Vagina (tissue), 2 donors: Measurements from ENCODE around the gene SPOCK2. TPM values are rescaled to one million over a fixed set of nuclear protein-coding genes. Genes with fewer than 3 reads are reported as not detected.

Experiments used
- DNase-seq, 2 donors: peaks; one replicate each; pipeline ENCODE4 v3.0.0-alpha.2; 2017; ENCODE audit errors: extremely low spot score in 2 of 2
- H3K27ac ChIP-seq: fragments of 200-600 bp; sonication (generic); one replicate; pipeline ENCODE4 v1.5.1; 2019
- H3K27me3 ChIP-seq: fragments of 200-600 bp; sonication (generic); one replicate; pipeline ENCODE4 v1.5.1; 2019
- H3K36me3 ChIP-seq, 2 donors: fragments of 200-600 bp; sonication (generic); one replicate each; pipeline ENCODE4 v1.5.1; 2017 to 2019
- H3K4me1 ChIP-seq: fragments of 200-600 bp; sonication (generic); one replicate; pipeline ENCODE4 v1.5.1; 2019
- H3K4me3 ChIP-seq, 2 donors: fragments of 200-600 bp; sonication (generic); 1 replicate in 1 of 2; 2 replicates in 1 of 2; pipeline ENCODE4 v1.5.1; 2016 to 2019
- H3K9me3 ChIP-seq: fragments of 200-600 bp; sonication (generic); one replicate; pipeline ENCODE4 v1.5.1; 2019
- POLR2A ChIP-seq, 2 donors: fragments of 450-650 bp; IDR thresholded peaks; one replicate each; pipeline ENCODE4 v1.6.1; 2017; ENCODE audit warnings: antibody characterized with exemption in 2 of 2, mild to moderate bottlenecking in 2 of 2, moderate library complexity in 2 of 2
- POLR2AphosphoS5 ChIP-seq, 2 donors: sonication (generic); formaldehyde crosslinking; IDR thresholded peaks; one replicate each; pipeline ENCODE4 v1.9.0; 2017; ENCODE audit warnings: antibody characterized with exemption in 2 of 2, mild to moderate bottlenecking in 2 of 2, low read depth in 1 of 2; ENCODE audit not compliant: insufficient read depth in 1 of 2
- intact Hi-C: fragments of 100-400 bp; cut with DNase I; formaldehyde crosslinking; loops from one replicate; pipeline ENCODE4 v1.15.1; 2023
- total RNA-seq: library from RNA; depleted of rRNA; stranded (reverse); fragments of >200 nt; gene quantifications from one replicate; pipeline ENCODE4 v1.2.3, GENCODE V29; 2016
- TF ChIP-seq, protein P1 (sequence below), 3 experiments: fragments of 450-650 bp in 2 of 3; fragments of 200-600 bp in 1 of 3; sonication (generic) in 1 of 3; IDR thresholded peaks; one replicate each; pipeline ENCODE4 v1.5.1; 2017 to 2019; ENCODE audit warnings: antibody characterized with exemption in 3 of 3, mild to moderate bottlenecking in 2 of 3, moderate library complexity in 2 of 3

Gene SPOCK2
- total RNA-seq, 1 donor from 2014 or later = 46.9 TPM

DNA sequence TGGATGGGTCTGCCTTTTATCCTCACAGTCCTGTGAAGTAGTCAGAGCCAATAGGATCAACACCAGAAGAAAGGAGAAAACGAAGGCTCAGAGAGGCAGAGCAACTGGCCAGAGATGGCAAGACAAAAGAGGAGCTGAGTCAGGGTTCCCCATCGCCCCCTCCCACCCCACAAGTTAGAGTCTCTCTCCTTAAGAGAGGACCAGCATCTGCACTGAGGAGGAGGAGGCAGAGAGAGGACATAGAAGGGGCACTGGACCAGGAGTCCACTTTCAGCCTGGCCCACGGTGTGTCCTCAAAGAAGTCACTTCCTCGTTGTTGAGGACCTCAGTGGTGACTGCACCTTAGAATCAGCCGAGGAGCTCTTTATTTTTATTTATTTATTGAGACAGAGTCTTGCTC, 11.6 kb downstream of the SPOCK2 start:
- Histone ChIP-seq H3K27ac (no peak overlapping the region), H3K27me3 (no peaks in the 10 kb centered on the region), H3K4me1 (no peaks in the 10 kb centered on the region), H3K4me3 (no peak overlapping the region), H3K36me3 (no peaks in the 10 kb centered on the region), H3K9me3 (no peaks in the 10 kb centered on the region)
- intact Hi-C loops = no loop called here
- no peak for DNase-seq
- TF ChIP-seq POLR2A (IDR thresholded peaks at IDR 0.05) (no peak), POLR2AphosphoS5 (IDR thresholded peaks at IDR 0.05; ENCODE audit: insufficient read depth in 1 of 2, low read depth in 1 of 2) (no peak)
- TF ChIP-seq, protein P1, sequence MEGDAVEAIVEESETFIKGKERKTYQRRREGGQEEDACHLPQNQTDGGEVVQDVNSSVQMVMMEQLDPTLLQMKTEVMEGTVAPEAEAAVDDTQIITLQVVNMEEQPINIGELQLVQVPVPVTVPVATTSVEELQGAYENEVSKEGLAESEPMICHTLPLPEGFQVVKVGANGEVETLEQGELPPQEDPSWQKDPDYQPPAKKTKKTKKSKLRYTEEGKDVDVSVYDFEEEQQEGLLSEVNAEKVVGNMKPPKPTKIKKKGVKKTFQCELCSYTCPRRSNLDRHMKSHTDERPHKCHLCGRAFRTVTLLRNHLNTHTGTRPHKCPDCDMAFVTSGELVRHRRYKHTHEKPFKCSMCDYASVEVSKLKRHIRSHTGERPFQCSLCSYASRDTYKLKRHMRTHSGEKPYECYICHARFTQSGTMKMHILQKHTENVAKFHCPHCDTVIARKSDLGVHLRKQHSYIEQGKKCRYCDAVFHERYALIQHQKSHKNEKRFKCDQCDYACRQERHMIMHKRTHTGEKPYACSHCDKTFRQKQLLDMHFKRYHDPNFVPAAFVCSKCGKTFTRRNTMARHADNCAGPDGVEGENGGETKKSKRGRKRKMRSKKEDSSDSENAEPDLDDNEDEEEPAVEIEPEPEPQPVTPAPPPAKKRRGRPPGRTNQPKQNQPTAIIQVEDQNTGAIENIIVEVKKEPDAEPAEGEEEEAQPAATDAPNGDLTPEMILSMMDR (IDR thresholded peaks at IDR 0.05) = no peak

DNA sequence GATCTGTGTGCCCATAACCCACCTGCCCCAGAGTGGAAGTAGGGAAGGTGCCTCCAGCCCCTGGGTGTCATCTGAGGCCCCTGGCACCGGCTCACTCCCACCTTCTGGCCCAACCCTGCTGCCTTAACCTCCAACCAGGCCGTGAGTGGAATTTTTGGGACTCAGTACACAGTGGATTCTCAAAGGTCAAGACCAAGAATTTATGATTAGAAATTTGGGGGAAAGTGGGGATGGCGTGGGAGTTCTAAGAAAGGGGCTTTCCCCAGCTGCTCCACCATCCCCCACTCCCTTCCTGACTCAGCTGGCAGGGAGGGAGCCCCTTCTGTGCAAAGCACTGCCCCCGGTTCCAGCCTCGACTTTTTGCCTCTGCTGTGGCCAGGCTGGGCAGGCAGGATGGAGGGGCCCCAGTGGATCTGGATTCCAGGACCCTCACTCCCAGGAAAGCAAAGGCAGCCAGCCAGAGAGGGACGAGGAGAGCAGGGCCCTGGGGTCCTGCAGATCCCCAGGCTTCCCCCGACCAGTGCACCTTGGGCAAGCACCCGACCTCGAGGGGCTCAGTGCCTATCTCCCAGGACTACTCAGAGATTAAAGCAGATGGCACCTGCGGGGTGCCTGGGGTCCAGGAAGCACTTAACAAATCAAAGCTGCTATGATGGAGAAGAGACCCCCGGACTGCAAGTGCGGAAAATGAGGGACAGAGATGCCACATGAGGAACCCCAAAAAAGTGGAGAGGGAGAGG, 12.8 kb downstream of the SPOCK2 start:
- Histone ChIP-seq H3K4me1 (no peaks in the 10 kb centered on the region), H3K36me3 (no peaks in the 10 kb centered on the region), H3K27me3 (no peaks in the 10 kb centered on the region), H3K27ac (no peak overlapping the region), H3K9me3 (no peaks in the 10 kb centered on the region), H3K4me3 (no peak overlapping the region)
- DNase-seq = no peak
- no peak for TF ChIP-seq POLR2AphosphoS5 (IDR thresholded peaks at IDR 0.05; ENCODE audit: insufficient read depth in 1 of 2, low read depth in 1 of 2)
- TF ChIP-seq POLR2A (IDR thresholded peaks at IDR 0.05) = no peak
- TF ChIP-seq, protein P1 (IDR thresholded peaks at IDR 0.05) = no peak
- intact Hi-C loops = no loop called here

GRCh38 chr10:72074574-72075375, 13.6 kb downstream of the SPOCK2 start:
- no peaks in the 10 kb centered on the region for H3K4me1 ChIP-seq
- TF ChIP-seq POLR2AphosphoS5 (IDR thresholded peaks at IDR 0.05; ENCODE audit: insufficient read depth in 1 of 2, low read depth in 1 of 2) = no peak
- no peak for TF ChIP-seq POLR2A (IDR thresholded peaks at IDR 0.05)
- TF ChIP-seq, protein P1 (IDR thresholded peaks at IDR 0.05) = no peak
- no peaks in the 10 kb centered on the region for H3K9me3 ChIP-seq
- intact Hi-C loops = no loop called here
- no peak for DNase-seq
- no peak overlapping the region for H3K27ac ChIP-seq
- no peak overlapping the region for H3K4me3 ChIP-seq
- H3K27me3 ChIP-seq = no peaks in the 10 kb centered on the region
- no peaks in the 10 kb centered on the region for H3K36me3 ChIP-seq

DNA sequence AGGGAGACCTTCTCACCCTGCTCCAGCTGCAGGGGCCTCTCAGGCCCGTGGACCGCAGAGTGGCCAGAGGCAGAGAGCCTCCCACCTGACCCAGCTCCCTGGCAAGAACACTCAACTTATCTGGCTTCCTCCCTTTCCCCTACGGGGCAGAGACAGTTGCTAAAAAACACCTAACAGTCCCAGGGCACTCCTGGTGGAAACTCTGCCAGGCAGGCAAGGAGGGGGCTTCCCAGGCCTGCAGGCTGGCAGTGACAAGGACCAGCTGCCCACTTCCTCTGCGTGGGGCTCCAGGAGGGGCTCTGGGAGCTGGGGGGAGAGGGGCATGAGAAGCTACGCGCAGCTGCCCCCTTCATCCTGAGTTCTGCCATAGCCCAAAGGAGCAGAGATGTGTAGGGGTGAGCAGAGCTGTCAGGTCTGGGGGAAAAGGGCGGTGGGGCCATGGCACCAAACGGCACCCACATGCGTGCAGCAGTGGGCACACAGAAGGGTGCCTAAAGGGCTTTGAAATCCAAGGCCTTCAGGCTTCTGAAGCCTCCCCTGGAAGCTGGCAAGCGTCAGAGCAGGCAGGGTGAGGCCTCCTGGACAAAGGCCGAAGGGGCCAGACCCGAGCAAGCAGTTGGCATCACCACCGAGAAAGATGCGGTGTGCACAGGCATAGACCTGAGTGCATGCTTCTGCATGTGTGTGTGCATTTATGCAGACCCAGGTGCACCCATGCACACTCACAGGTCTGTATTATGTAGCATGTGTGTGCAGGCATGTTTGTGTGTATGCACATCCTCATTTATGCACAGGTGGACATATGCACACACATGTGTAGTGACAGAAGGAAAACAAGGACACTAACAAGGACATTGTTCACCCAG, 14.4 kb downstream of the SPOCK2 start:
- Histone ChIP-seq H3K4me3 (no peak overlapping the region), H3K4me1 (peaks cover 3% of the 10 kb centered on the region), H3K27me3 (no peaks in the 10 kb centered on the region), H3K27ac (no peak overlapping the region), H3K36me3 (no peaks in the 10 kb centered on the region), H3K9me3 (no peaks in the 10 kb centered on the region)
- TF ChIP-seq, protein P1 (IDR thresholded peaks at IDR 0.05) = no peak
- TF ChIP-seq POLR2AphosphoS5 (IDR thresholded peaks at IDR 0.05; ENCODE audit: insufficient read depth in 1 of 2, low read depth in 1 of 2) (no peak), POLR2A (IDR thresholded peaks at IDR 0.05) (no peak)
- intact Hi-C loops = no loop called here
- DNase-seq = no peak
